Posterior vena cava (tissue), 2 donors: ENCODE measurements around the gene SLFN5. TPM values are rescaled to one million over a fixed set of nuclear protein-coding genes. Genes with fewer than 3 reads are reported as not detected.
"Not testable (repeated sequence)": the region's sequence is repeated elsewhere in the genome, so short reads cannot be mapped to it uniquely, and the experiment has no call there.

Experiments used
- DNase-seq: peaks from one replicate; pipeline ENCODE4 v3.0.0-alpha.2; 2020; ENCODE audit warnings: low spot score
- intact Hi-C, 2 donors: fragments of 100-400 bp; cut with DNase I; formaldehyde crosslinking; loops; one replicate each; pipeline versions ENCODE4 v1.14.1 to v1.14.2; 2022 to 2023
- total RNA-seq, 2 donors: library from RNA; stranded (reverse); fragmentation: NEBNext Ultra II Directional; extraction: Animal tissue kit (Norgen Biotek cat#: 25700); gene quantifications; one replicate each; pipeline ENCODE4 v1.2.1, GENCODE V29; 2021
- donor health status: DM: yes; HTN: yes; CAD: no.
- donor health status: DM: yes; HTN: yes; CAD: no.

SLFN5 gene
- total RNA-seq, 2 donors from 2014 or later: 41.6 to 46.3 TPM

DNA sequence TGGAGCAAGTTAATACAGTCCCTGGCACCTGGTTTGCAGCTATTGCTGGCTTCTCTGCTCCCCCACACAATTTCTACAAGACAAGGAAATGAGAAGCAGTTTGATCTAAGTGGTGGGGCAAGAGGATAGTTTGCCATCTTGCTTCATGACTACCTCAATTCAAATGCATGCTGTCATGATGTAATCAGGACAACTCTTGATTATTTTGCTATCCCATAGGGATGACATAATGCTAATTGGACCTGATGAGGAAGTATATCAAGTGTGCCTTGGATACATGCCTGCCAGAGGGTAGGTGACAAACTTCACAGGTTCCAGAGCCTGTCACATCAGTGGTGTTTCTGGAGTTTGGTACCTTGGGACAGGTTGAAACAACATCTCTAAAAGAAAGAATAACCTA lies 40.9 kb downstream of the SLFN5 start:
- intact Hi-C loops: no loop called here
- DNase-seq: no peak

DNA sequence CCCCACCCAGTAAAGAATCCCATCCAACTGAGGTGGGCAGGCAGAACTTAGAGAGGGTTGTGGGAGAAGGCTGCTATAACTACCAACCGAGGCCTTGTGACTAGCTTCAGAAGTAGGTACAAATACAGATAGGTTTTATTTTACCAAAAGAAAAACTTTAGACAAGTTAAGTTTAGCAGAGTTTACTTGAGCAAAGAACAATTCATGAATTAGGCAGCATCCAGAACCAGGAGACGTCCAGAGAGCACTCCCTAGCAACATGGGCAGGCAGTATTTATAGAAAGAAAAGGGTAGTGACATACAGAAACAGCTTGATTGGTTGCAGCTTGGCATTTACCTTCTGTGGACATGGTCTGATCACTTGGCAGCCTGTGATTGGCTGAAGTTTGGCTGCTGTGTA lies 42.1 kb downstream of the SLFN5 start:
- intact Hi-C loops: no loop called here

DNA sequence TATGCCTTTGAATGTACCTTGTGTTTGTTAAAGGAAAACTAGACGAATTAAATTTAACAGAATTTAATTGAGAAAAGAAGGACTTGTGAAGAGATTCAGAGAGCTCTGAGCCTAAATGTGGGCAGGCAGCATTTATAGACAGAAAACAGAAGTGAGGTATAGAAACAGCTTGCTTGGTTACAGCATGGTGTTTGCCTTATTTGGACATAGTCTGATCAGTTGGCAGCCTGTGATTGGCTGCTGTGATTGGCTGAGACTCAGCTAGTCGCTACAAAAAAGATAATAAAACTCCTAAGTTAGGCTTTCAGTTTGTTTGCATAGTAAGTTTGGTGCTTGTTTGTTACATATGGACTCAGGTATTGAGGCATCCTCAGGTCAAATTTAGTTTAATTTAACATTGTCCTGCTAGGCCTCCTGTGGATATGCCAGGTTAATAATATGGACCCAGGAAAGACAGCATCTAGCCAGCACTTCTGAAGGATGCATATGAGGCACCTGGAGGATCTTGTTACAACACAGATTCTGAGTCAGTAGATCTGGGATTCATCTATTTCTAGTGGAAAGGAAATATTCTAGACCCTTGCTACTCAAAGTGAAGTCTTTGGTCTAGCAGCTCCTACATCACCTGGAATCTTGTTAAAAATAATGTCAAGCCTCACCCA lies 43.4 kb downstream of the SLFN5 start:
- intact Hi-C loops: no loop called here
- DNase-seq: no peak

More for the DNA sequence above, 42.1 kb downstream of the SLFN5 start:
- no peak for DNase-seq

DNA sequence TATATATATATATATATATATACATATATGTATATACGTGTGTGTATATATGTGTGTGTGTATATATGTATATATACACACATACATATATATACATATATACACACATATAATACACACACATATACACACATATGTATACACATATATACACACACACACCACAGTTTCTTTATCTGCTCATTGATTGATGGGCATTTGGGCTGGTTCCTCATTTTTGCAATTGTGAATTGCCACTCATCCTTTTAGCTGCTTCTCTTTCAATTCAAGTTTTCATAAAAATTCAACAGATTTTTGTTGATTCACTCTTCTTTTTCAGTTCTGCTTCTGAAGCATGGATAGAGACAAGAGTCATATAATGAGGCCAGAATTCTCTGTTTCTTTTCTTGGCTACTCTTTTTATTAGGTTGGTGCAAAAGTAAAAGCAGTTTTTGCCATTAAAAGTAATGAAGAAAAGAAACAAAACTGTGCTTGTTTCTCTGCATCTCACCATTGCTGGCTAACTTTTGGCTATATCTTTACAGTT lies 44.5 kb downstream of the SLFN5 start:
- no peak for DNase-seq
- intact Hi-C loops: no loop called here

DNA sequence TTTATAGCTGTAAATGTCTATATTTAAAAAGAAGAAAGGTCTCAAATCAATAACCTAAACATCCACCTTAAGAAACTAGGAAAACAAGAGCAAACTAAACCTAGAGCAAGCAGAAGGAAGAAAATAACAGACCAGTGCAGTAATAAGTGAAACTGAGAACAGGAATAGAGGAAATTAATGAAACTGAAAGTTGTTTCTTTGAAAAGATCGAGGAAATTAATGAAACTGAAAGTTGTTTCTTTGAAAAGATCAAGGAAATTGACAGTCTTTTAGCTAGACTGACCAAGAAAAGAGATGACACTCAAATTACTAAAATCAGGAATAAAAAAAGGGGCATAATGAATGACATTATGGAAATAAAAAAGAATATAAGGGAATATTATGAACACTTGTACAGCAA lies 46.4 kb downstream of the SLFN5 start:
- intact Hi-C loops: no loop called here
- DNase-seq: no peak

DNA sequence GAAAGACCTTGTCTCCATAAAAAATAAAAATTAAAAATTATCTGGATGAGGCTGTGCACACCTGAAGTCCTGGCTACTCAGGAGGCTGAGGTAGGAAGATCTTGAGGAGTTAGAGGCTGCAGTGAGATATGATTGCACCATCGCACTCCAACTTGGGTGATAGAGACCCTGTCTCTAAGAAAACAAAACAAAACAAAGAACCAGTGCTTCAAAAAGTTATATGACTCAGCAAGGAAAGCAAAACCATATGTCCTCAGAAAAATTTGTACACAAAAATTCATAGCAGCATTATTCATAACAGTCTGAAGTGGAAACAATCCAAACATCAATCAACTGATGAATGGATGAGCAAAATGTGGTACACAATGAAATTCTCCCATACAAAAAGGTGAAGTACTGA lies 48.9 kb downstream of the SLFN5 start:
- intact Hi-C loops: no loop called here
- DNase-seq: no peak

DNA sequence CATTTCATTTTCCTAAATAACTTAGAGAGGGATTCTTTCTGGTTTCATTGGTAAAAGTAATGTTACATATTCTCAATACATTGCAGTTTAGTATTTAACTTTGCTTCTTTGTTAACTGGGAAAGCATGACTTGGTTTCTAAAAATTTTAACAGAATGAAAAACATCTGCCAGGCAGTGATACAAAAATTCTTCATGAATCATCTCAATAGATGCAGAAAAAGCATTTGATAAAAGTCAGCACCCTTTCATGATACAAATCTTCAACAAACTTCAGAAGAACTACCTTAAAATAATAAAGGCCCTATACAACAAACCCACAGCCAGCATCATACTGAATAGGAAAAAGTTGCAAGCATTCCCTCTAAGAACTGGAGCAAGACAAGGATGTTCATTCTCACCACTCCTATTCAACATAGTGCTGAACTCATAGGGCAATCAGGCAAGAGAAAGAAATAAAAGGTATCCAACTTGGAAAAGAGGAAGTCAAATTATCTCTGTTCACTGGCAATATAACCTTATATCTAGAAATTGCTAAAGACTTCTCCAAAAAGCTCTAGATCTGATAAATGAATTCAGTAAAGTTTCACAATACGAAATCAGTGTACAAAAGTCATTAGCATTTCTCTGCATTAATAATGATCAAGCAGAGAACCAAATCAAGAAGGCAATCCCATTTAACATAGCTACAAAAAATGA lies 50.4 kb downstream of the SLFN5 start:
- DNase-seq: no peak
- intact Hi-C loops: no loop called here

DNA sequence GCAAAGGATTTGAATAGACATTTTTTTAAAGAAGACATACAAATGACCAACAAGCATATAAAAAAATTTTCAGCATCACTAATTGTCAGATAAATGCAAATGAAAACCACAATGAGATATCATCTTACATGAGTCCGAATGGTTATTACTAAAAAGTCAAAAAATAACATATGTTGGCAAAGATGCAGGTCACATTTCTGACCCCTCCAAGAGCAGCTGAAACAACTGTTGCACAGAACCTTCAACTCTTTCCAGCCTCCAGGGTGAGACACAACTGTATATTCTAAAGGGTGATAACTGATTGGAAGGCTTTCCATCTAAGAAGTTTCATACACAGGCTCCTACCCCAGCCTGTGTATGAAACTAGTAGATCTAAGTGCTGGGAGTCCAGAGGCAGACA lies 51.9 kb downstream of the SLFN5 start:
- no peak for DNase-seq
- intact Hi-C loops: no loop called here

DNA sequence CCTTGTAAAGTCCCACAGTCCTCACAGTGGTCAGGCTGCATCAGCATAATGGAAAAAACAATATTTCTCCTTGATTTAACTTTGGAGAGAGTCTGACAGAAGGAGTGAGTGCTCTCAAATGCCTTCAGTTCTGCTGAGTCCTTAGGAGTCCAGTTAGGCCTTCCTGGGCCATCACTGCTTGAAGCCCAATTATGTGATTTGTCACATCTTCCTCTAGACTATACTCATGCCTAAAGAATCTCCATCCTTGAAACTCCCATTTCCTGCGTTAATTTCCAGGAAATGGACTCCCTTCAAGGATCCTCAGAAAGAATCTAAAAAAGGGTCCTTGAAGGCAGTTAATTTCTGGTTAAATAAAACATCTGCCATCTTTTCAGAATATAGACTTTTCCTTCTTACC lies 52.8 kb downstream of the SLFN5 start:
- DNase-seq: no peak
- intact Hi-C loops: no loop called here

DNA sequence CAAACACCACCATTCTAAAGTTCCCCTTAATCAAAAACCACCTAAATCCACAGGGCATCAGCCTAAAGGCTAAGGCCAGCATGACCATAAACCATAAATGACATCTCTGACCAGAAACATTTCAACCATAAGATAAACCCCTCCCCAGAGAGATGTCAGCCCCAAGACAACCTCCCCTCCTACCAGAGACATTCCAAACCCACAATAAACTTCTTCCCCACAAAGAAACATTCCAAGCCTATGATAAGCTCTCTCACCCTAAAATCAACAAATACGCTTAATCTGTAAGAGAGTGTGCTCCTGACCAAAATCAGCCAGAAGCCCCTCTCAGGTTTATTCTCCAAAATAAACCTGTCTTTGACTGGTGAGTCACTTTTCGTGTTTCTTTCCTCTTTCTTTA lies 54.8 kb downstream of the SLFN5 start:
- intact Hi-C loops: no loop called here
- DNase-seq: no peak

DNA sequence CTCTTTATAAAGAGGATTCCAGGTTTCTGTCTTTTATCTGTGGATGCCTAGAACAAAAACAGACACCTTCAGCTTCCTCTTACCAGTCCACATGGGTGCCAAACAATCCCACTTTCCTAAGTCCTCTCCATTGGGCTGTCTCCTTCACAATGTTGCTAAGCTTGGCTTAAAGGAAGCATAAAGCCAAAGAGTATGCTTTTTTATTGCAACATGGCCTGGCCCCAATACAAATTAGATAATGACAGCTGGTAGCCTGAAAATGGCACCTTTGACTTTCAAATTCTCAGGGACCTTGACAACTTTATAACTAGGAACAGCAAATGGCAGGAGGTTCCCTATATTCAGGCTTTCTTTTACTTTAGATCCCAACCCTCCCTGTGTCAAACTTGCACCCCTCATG lies 55.8 kb downstream of the SLFN5 start:
- DNase-seq: no peak
- intact Hi-C loops: no loop called here

DNA sequence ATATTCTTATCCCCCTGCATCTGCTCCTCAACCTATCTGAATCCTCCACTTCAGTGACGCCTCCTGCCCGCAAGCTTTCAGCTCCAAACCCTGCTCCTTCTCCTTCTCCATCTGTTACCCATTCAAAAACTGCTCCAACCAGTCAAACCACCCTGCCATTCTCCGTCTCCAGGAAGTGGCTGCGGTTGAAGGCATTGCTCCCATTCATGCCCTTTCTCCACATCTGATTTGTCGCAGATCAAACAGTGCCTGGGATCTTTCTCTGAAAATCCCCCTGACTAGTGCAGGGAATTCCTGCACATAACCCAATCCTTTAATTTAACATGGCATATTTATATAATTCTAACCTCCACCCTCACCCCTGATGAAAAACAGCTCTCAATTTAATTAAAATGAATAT lies 56.3 kb downstream of the SLFN5 start:
- no peak for DNase-seq
- intact Hi-C loops: no loop called here

DNA sequence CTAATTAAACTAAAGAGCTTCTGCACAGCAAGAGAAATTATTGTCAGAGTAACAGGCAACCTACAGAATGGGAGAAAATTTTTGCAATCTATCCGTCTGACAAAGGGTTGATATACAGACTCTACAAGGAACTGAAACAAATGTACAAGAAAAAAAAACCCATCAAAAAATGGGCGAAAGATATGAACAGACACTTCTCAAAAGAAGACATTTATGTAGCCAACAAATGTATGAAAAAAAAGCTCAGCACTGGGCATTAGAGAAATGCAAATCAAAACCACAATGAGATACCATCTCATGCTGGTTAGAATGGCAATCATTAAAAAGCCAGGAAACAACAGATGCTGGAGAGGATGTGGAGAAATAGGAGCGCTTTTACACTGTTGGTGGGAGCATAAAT lies 66.5 kb downstream of the SLFN5 start:
- DNase-seq, intact Hi-C loops: not testable (repeated sequence)

DNA sequence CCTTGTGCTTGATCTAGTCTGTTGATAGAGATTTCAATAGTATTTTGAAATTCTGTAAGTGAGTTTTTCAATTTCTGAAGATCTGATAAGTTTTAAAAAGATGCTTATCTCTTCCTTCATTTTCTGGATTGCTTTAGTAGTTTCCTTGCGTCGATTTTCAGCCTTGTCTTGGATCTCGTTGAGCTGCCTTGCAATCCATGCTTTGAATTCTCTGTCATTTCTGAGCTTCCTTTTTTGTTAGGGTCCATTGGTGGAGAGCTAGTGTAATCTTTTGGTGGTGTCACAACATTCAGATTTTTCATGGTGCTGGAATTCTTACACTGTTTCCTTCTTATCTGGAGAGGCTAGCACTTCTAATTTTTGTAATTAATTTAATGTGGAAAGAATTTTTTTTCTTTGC lies 69.5 kb downstream of the SLFN5 start:
- no peak for DNase-seq
- intact Hi-C loops: loop anchor here (2.0 to 5.0 kb wide), 2 partner anchors 220 to 226 kb away; no protein-coding TSS in a partner anchor

DNA sequence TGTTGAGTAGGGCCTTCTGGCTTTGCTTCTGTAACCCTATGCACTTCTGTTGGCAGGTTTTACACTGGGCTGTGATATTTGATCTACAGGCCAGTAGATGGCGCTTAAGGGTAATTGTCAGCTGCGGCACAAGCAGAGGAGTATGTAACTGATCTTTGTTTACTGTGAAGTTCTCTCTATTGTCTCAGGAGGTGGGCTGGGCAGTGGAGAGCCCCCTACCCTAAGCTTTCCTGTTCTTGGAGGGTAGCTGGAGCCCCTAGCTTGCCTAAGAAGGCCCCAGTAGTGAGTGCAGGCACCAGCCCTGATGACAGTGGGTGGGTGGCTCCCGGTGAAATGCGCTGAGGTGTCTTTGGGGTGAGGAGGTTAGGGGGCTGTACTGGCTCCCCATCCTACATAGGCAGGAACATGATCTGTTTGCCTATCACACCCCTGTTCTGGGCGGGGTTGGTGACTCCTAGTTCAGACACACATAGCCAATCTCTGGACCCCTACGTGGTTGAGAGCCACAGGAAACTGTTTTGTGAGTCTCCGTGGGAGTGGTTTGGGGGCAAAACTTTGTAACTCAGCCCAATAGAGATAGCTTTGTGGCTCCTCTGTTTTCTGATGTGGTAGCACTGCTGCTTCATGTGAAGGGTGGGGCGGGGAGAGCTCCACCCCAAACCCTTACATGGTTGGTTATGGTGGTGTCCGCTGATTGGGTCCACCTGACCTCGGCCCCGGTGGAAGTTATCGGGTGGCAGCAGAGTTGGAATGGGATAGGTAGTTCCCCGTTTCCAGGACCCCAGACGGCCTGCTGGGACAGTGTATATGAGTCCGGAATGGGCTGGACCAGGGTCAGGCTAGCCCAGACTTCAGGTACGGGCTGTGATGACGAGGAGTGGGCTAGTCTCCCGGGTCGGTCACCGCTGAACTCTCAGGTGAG lies 70.2 kb downstream of the SLFN5 start:
- intact Hi-C loops: loop anchor here (2.0 to 5.0 kb wide), 2 partner anchors 219 to 226 kb away; no protein-coding TSS in a partner anchor
- DNase-seq: peak; percentile 83

DNA sequence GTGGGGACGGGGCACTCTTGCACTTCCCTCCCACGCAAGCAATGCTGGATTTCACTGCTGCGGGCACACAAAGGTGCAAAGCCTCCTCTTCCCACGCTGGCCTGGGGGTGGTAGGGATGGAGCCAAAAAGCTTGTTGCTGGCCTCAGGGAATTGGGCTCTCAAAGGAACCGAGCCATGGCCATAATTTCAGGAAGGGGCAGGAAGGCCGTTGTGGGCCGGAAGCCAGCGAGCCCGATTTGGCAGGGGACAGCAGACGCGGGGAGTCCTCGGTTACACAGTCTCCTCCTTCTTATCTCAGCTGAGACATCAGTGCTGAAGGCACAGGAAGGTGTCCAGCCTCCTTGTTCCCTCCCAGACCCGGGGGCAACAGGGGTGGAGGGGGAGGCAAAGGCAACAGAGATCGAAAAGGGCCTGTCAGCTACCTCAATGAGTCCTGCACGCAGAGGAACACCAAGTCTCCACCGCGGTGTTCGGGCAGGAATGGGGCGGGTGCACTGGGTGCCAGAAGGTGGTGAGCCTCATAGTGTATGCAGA lies 71.1 kb downstream of the SLFN5 start:
- intact Hi-C loops: loop anchor here (2.0 to 5.0 kb wide), 2 partner anchors 218 to 225 kb away; no protein-coding TSS in a partner anchor

DNA sequence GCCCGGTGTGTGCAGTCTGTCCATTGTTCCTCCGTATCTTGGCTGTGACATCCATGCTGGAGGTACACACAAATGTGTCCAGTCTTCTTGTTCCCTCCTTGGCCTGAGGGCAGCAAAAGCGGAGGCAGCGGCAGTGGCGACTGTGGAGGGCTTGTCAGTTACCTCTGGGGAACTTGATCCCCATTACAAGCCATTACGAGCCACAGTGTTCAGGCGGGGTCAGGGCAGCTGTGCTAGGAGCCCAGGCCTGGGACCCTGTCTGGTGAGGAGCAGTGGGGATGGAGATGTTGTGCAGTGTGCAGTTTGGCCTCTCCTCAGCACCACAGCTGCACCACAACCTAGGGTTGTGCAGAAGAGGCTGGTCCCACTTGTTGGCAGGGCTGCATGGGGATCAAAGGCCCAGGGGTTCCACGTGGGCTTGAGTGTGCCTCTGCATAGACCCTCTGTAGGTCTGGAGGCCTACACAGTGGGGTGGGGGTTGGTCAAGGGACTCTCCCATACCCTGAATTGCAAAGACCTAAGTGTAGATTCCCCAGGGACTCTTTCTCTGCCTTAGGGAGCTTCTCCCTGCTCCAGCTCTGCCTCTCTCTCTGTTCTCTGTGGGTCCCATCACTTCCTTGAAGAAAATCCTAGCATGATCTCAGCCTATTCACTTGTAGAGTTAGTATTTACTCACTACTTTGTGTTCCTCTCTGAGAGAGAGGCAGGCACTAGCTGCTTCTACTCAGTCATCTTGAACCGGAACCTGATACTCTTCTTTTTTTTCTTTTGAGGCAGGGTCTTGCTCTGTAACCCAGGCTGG lies 71.7 kb downstream of the SLFN5 start:
- DNase-seq: no peak
- intact Hi-C loops: loop anchor here in 1 of 2 donors (5.0 kb wide), 1 partner anchor 218 kb away; no protein-coding TSS in a partner anchor

More for the DNA sequence above, 71.1 kb downstream of the SLFN5 start:
- no peak for DNase-seq

DNA sequence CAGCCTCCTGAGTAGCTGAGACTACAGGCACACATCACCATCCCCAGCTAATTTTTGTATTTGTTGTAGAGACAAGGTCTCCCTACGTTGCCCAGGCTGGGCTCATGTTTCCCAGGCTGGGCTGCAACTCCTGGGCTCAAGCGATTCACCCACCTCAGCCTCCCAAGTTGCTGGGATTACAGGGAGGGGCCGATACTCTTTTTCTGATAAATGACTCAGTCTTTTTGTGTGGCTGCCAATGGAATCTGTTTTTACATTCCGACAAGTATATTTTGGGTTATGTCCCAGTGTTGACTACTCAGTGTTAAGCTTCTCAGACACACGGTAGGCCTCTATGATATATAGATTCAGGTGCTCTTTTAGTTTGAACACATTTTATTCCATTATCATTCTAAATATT lies 72.4 kb downstream of the SLFN5 start:
- intact Hi-C loops: no loop called here
- DNase-seq: no peak

DNA sequence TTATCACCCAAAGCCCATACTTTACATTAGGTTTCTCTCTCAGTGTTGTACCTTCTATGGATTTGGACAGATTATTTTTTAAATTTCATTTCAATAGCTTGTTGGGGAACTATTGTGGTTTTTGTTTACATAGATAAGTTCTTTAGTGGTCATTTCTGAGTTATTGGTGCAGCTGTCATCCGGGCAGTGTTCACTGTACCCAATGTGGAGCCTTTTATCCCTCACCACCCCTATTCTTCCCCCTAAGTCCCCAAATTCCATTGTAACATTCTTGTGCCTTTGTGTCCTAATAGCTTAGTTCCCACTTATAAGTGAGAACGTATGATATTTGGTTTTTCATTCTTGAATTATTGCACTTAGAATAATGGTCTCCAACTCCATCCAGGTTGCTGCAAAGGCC lies 73.1 kb downstream of the SLFN5 start:
- intact Hi-C loops: no loop called here
- DNase-seq: no peak
